ENCODE data around the gene TBC1D10A. TPM values are rescaled to one million over a fixed set of nuclear protein-coding genes. Genes with fewer than 3 reads are reported as not detected.

The TBC1D10A gene
- total and polyA plus RNA-seq, 5 experiments from 2014 or later = 56.7 to 83.4 (median 66.7) TPM

DNA sequence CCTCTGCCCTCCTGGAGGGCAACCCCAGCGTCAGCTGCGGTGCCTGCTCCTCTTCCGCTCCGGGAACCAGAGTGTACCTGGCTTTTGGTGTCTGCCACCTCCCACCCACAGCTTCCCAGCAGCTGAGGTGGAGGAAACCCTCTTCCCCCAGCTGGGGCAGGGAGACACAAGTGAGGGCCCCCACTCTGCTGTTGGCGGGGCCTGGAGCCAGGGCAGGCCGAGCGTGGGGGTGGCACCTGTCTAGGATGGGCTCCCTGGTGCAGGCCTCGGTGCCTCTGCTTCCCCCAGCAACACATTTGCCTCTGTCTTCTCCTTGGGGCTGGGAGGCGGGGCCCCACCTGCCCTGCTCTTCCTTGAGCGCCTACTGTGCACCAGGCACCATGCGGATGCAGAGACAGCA is 66.5 kb downstream of the TBC1D10A start:
- Mint-ChIP-seq H3K27ac (peak overlapping the region in 1 of 10 donors; percentile 59), H3K4me3 (no peak overlapping the region), H3K36me3 (no peaks in the 10 kb centered on the region), H3K27me3 (no peaks in the 10 kb centered on the region), H3K4me1 (peaks cover 17 to 32% (median 24%) of the 10 kb centered on the region in 4 donors), H3K9me3 (no peaks in the 10 kb centered on the region)
- no peak for DNase-seq
- no peak for ATAC-seq
- POLR2A ChIA-PET = interaction anchor here (0.6 kb wide), 1 partner anchor 65 kb away, joined by 3 read pairs; no protein-coding TSS in a partner anchor

DNA sequence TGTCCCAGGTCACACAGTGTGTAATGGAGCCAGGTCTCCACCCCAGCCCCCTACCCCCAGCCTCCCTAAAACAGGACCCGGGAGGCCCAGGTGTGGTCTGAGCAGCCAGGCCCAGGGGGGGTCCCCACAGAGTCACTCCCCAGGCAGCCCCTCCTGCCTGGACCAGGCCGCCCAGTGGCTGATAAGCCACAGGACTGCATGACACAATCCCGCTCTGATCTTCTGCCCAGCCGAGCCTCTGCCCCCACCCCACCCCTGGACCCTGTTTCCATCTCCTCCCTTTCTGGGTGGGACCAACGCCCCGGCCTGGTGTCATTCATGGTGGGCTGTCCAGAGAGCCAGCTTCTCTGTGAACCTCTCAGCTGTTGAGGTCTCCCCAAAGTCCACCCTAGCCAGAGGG is 72.4 kb downstream of the TBC1D10A start:
- ATAC-seq (no peak), DNase-seq (no peak)
- Mint-ChIP-seq H3K9me3 (no peaks in the 10 kb centered on the region), H3K27ac (no peak overlapping the region), H3K4me3 (no peak overlapping the region), H3K36me3 (no peaks in the 10 kb centered on the region), H3K27me3 (no peaks in the 10 kb centered on the region), H3K4me1 (peaks cover 4 to 14% (median 8%) of the 10 kb centered on the region in 4 donors)
- POLR2A ChIA-PET = interaction anchor here (1.2 kb wide), 1 partner anchor 8 kb away, joined by 3 read pairs; the partner anchor contains the start of gene LIF

DNA sequence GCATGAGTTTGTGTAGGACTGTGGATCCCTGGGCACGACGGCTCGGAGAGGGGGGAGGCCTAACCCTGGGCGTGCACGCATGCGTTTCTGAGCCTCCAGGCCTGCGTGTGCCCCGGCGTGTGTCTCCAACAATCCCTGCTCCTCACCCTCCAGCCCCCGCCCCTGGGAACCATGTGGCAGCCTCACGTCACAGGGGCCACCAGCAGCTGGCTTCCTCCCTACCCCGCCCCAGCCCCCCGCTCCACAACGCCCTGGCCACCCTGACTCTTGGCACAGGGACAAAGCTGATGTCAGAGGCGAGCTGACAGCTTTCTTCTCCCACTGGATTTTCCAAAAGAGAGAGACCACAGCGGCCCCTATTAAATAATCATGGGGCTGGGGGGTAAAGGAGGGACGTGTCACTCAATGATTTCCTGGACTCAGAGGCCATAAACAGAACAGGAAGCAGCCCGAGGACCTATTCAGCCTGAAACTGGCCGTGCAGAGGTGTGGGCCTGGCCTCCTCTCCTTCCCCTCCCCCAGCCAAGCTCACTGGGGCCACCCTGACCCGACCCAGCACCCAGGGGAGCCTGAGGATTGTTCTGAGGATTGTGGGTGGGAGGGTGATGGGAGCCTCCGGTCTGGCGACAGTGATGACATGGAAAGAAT is 73.4 kb downstream of the TBC1D10A start:
- ATAC-seq (no peak), DNase-seq (no peak)
- Mint-ChIP-seq H3K4me3 (no peak overlapping the region), H3K36me3 (no peaks in the 10 kb centered on the region), H3K27me3 (peaks cover 0 to 8% (median 4%) of the 10 kb centered on the region in 5 donors), H3K9me3 (no peaks in the 10 kb centered on the region), H3K27ac (peak overlapping the region in 1 of 10 donors; percentile 52), H3K4me1 (peaks cover 9 to 21% (median 13%) of the 10 kb centered on the region in 4 donors)
- POLR2A ChIA-PET = no interaction called here

DNA sequence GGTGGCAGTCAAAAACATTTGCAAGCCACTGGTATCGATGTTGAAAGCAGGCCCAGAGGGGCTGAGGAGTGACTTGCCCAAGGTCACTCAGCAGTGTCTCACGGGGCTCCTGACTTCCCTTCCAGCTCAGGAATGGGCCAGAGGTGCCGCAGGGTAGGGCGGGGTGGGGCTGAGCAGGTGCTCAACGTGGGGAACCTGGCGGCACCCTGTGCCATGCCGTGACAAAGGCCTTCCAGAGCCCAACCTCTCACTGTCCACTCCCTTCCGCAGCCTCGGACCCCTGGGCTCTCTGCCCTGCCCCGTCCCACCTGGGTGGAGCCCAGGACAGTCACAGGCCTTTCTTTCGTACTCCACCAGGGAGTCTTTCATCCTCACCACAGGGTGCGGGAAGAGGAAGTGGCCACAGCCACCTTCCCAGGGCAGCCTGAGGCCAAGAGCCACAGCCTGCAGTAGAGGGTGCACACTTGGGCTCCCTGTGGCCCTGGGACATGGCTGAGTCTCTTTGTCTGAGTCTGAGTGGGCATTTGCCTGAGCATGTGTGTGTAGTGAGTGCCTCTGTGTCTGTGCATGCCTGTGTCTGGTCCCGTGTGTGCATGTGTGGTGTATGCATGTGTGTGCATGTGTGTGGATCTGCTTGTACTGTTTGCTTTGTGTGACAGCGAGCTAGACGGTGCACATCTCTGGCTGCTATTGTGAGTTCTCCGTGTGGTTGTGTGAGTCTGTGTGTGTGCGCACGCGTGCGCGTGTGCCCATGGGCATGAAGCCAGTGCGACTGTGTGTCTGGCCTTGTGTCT is 74.1 kb downstream of the TBC1D10A start:
- Mint-ChIP-seq H3K4me3 (no peak overlapping the region), H3K36me3 (no peaks in the 10 kb centered on the region), H3K27me3 (peaks cover 0 to 15% (median 11%) of the 10 kb centered on the region in 5 donors), H3K27ac (peak overlapping the region in 1 of 10 donors; percentile 34), H3K4me1 (peaks cover 13 to 23% (median 18%) of the 10 kb centered on the region in 4 donors), H3K9me3 (no peaks in the 10 kb centered on the region)
- ATAC-seq (no peak), DNase-seq (no peak)
- POLR2A ChIA-PET = no interaction called here

DNA sequence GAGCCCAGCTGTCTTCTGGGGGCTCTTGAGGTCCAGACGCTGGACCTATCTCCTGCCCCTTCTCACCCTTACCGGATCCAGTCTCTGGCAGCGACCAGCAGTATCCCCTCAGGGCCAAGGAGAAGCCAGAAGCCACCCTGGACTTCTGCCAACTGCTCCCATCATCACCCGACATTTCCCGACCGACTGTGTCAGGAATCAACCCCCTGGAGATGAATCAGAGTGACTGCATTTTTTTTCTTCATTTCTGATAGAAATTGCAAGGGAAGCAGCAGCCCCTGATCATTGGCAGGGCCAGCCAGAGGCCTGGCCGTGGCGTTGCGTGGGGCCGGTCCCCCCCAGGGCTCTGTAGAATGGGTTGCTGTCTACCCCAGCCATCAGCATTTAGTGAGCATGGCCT is 75.0 kb downstream of the TBC1D10A start:
- peaks cover 17 to 30% (median 24%) of the 10 kb centered on the region in 4 donors for H3K4me1 Mint-ChIP-seq
- peak overlapping the region in 1 of 10 donors; percentile 10 for H3K4me3 Mint-ChIP-seq
- H3K27me3 Mint-ChIP-seq = peaks cover 0 to 22% (median 12%) of the 10 kb centered on the region in 5 donors
- POLR2A ChIA-PET = no interaction called here
- H3K9me3 Mint-ChIP-seq = no peaks in the 10 kb centered on the region
- no peak for ATAC-seq
- no peak for DNase-seq
- peak overlapping the region in 1 of 10 donors; percentile 34 for H3K27ac Mint-ChIP-seq
- no peaks in the 10 kb centered on the region for H3K36me3 Mint-ChIP-seq

DNA sequence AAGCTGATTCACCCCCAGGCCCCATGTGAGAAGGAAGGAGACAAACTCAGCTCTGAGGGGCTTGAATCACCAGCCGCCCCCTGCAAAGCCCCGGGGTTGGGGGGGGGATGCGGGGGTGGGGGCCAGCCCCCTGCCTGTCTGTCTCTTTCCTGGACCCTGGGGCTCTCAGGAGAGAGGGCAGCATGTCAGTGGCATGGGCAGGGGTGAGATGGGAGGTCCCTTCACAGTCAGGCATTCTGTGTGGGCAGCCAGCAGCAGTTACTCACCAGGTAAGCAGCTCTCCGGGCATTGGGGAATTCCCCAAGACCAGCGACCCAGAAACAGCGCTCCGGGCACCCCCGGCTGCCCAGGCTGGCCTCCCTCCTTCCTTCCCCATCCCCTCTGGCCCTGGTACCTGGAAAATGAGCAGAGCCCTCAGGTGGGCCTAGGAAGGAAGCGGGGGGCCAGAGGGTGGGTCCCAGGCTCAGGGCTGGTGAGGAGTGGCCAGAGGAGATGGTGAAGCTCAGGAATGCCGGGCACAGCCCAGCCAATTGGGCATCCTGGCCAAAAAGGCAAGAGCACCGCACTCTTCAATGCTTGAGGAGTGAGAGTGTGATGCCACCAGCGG is 76.0 kb downstream of the TBC1D10A start:
- POLR2A ChIA-PET = no interaction called here
- no peak overlapping the region for H3K27ac Mint-ChIP-seq
- H3K27me3 Mint-ChIP-seq = peaks cover 2 to 32% (median 13%) of the 10 kb centered on the region in 5 donors
- no peak overlapping the region for H3K4me3 Mint-ChIP-seq
- no peak for ATAC-seq
- no peaks in the 10 kb centered on the region for H3K9me3 Mint-ChIP-seq
- peaks cover 22 to 40% (median 28%) of the 10 kb centered on the region in 4 donors for H3K4me1 Mint-ChIP-seq
- H3K36me3 Mint-ChIP-seq = no peaks in the 10 kb centered on the region
- no peak for DNase-seq

DNA sequence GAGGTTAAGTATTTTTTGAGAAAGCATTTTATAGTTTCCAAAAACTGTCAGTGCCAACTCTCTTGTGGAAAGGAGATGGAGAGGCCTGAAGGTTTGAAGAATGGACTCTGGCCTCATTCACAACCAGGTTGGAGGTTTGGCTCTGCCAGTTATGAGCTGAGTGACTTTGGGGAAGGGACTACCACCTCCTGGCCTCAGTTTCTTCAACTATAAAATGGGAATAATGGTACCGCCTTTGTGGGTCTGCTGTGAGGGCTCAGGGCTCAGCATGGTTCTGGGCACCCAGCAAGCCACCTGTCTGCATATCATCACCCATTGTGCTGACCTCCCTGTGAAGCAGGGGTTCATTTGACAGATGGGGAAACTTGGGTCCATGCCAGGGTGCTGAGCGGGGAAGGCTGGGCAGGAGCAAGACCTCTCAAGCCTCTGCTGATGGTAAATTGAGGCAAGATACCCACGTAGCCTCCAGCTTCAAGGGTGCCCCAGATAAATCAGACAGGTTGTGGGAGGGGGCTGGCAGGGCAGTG is 76.6 kb downstream of the TBC1D10A start:
- Mint-ChIP-seq H3K36me3 (no peaks in the 10 kb centered on the region), H3K4me3 (no peak overlapping the region), H3K9me3 (no peaks in the 10 kb centered on the region), H3K27ac (no peak overlapping the region), H3K27me3 (peaks cover 2 to 34% (median 13%) of the 10 kb centered on the region in 5 donors), H3K4me1 (peaks cover 25 to 46% (median 31%) of the 10 kb centered on the region in 4 donors)
- ATAC-seq = no peak
- POLR2A ChIA-PET = no interaction called here
- no peak for DNase-seq

DNA sequence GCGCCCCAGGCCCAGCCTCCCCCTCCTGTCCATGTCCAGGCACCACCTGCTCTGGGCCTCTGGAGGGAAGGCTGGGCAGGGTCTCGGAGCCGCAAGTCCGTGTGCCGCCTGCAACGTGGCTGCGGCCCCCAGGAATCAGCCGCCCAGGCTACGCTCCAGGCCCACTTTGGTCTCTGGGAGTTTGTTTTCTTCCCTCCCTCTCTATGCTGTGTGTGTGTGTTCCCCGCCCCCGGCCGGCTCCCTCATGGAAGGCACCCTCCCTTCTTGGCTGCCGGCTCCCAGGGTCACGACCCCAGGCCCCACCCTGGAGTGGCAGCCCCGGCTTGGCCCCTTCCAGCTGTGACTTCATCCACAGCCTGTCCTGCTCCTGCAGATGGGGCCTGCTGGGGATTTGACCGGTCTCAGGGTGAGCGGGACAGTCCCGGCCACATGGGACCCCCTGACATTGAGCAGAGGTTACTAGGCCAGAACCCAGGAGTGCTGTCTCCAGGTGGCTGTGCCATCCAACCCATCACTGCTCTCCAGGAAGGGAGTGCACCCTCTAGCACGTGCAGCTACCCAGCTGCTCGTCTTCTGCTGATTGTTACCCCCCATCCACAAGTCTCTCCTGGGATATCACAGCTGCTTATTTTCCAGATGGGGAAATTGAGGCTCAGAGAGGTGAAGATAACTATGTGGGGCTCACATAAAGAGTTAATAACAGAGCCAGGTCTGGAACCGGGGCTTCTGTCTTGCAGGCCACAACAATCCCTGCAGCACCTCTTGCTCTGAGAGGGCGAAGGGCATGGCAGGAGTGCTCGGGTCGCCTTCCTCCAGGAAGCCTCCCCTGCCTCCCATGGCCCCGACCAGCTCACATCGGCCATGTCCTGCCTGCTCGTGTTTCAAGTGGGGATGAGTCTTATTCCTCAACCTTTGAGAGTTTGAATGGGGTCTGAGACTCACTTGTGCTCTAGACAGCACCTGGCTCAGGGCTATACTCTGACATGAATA is 77.4 kb downstream of the TBC1D10A start:
- peak overlapping the region in 3 of 10 donors; percentile 29 to 47 (median 43) for H3K27ac Mint-ChIP-seq
- ATAC-seq = no peak
- H3K4me3 Mint-ChIP-seq = peak overlapping the region in 1 of 10 donors; percentile 25
- H3K4me1 Mint-ChIP-seq = peaks cover 26 to 46% (median 32%) of the 10 kb centered on the region in 4 donors
- H3K27me3 Mint-ChIP-seq = peaks cover 2 to 34% (median 13%) of the 10 kb centered on the region in 5 donors
- no peaks in the 10 kb centered on the region for H3K36me3 Mint-ChIP-seq
- H3K9me3 Mint-ChIP-seq = no peaks in the 10 kb centered on the region
- POLR2A ChIA-PET = interaction anchor here (0.5 kb wide), 1 partner anchor 144 kb away, joined by 3 read pairs; no protein-coding TSS in a partner anchor
- DNase-seq = no peak

DNA sequence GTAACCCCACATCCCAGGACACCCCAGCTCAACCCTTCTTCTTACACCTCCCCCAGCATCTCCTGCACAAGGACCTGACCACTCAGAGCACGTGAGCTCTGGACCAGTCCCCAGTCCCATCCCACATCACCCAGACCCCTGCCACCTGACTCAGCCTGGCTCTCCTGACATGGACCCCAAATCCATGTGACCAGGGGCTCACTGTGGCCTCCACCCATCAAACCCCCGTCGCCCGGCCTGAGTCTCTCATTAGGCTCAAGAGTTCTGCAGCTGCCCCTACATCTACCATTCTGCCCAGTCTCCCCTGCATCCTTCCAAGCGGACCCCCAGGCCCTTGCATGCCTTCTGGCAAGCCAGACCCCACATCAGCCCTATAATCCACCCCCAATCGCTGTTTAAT is 78.3 kb downstream of the TBC1D10A start:
- DNase-seq (no peak), ATAC-seq (no peak)
- POLR2A ChIA-PET = interaction anchor here (0.5 kb wide), 1 partner anchor 145 kb away, joined by 3 read pairs; no protein-coding TSS in a partner anchor
- H3K27ac Mint-ChIP-seq = peak overlapping the region in 4 of 10 donors; percentile 2 to 58 (median 30)
- H3K36me3 Mint-ChIP-seq = no peaks in the 10 kb centered on the region
- H3K27me3 Mint-ChIP-seq = peaks cover 2 to 34% (median 13%) of the 10 kb centered on the region in 5 donors
- H3K4me1 Mint-ChIP-seq = peaks cover 27 to 46% (median 32%) of the 10 kb centered on the region in 4 donors
- no peaks in the 10 kb centered on the region for H3K9me3 Mint-ChIP-seq
- peak overlapping the region in 4 of 10 donors; percentile 20 to 66 (median 30) for H3K4me3 Mint-ChIP-seq

DNA sequence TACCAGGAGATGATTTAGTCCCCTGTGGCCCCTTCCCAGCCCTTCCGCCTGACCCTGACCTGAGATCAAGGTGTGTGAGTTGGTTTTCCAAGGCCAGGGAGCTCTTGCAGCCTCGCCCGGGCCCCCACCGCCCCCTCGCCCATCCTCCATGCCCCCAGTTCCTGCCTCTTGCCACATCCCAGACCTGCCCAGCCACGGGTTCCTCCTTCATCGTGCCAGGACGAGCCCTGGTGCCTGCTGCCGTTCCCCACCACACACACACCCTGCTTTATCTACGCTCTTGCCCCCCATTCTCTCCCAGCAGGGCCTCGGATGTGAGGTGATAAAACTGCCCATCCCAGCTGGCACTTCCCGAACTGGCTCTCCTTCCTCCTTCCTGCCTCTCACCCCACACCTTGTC is 78.8 kb downstream of the TBC1D10A start:
- H3K4me1 Mint-ChIP-seq = peaks cover 26 to 44% (median 32%) of the 10 kb centered on the region in 4 donors
- POLR2A ChIA-PET = no interaction called here
- H3K27ac Mint-ChIP-seq = peak overlapping the region in 1 of 10 donors; percentile 2
- peaks cover 2 to 34% (median 13%) of the 10 kb centered on the region in 5 donors for H3K27me3 Mint-ChIP-seq
- ATAC-seq = no peak
- no peak for DNase-seq
- peak overlapping the region in 7 of 10 donors; percentile 16 to 50 (median 22) for H3K4me3 Mint-ChIP-seq
- H3K9me3 Mint-ChIP-seq = no peaks in the 10 kb centered on the region
- H3K36me3 Mint-ChIP-seq = no peaks in the 10 kb centered on the region

DNA sequence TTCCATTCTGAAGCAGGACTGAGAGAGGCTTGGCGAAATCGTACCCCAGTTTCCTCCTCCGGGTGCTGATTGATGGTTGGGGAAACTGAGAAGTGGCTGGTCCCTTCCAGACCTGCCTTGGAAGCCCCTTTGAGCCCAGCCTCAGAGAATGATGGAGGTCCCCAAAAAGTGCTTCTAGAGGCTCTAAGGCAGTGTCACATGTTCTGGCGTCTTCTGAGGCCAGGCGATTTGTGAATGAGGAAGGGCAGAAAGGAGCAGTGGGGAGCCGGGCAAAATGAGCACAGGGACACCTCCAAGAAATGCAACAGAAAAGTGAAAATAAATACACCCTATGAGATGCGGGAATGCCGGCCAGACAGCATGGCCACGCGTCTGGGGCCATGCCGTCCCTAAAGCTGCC is 79.2 kb downstream of the TBC1D10A start:
- DNase-seq (no peak), ATAC-seq (no peak)
- POLR2A ChIA-PET = no interaction called here
- Mint-ChIP-seq H3K4me1 (peaks cover 24 to 39% (median 29%) of the 10 kb centered on the region in 4 donors), H3K27ac (no peak overlapping the region), H3K36me3 (no peaks in the 10 kb centered on the region), H3K27me3 (peaks cover 2 to 34% (median 13%) of the 10 kb centered on the region in 5 donors), H3K4me3 (peak overlapping the region in 3 of 10 donors; percentile 8 to 66 (median 25)), H3K9me3 (no peaks in the 10 kb centered on the region)
